ENCODE results near the gene ZNF121.
A peak's percentile ranks its signal among the peaks of the same experiment; 100 is the strongest.

Gene ZNF121

GRCh38 chr19:9584073-9584833 is at the start of gene ZNF121:
TSS of gene ZNF121 (minus strand) at chr19:9584504. CDS start at chr19:9568097, 16,407 bp downstream.
- H3K79me2 ChIP-seq (ENCODE audit: control insufficient read depth, insufficient read depth, low read length, unreplicated experiment), result peaks cover 47% of the 10 kb centered on the region
- peaks cover 17% of the 10 kb centered on the region for H3K36me3 ChIP-seq (ENCODE audit: insufficient read depth, low read length)
- H3K4me1 ChIP-seq (ENCODE audit: control insufficient read depth, insufficient read depth, low read length, unreplicated experiment), result no peaks in the 10 kb centered on the region
- no peaks in the 10 kb centered on the region for H3K27me3 ChIP-seq (ENCODE audit: insufficient read depth, low read length)
- H3K4me3 ChIP-seq (ENCODE audit: low read depth, low read length), result peak within 1 kb of the TSS; percentile 95
- peak within 1 kb of the TSS; percentile 37 for H2AFZ ChIP-seq (ENCODE audit: low read length, unreplicated experiment)
- H3K27ac ChIP-seq (ENCODE audit: low read depth, low read length), result peak within 1 kb of the TSS; percentile 72

- no peak overlapping the region for H3K4me3 ChIP-seq (ENCODE audit: low read depth, low read length)
- H3K27ac ChIP-seq (ENCODE audit: low read depth, low read length), result no peak overlapping the region
- H3K79me2 ChIP-seq (ENCODE audit: control insufficient read depth, insufficient read depth, low read length, unreplicated experiment), result no peaks in the 10 kb centered on the region
- H2AFZ ChIP-seq (ENCODE audit: low read length, unreplicated experiment), result no peak overlapping the region
- H3K36me3 ChIP-seq (ENCODE audit: insufficient read depth, low read length), result no peaks in the 10 kb centered on the region
- H3K27me3 ChIP-seq (ENCODE audit: insufficient read depth, low read length), result no peaks in the 10 kb centered on the region
- H3K4me1 ChIP-seq (ENCODE audit: control insufficient read depth, insufficient read depth, low read length, unreplicated experiment), result no peaks in the 10 kb centered on the region
These were observed 43.6 kb upstream of the ZNF121 start for GRCh38 chr19:9627856-9628255.

- peaks cover 2% of the 10 kb centered on the region for H3K4me1 ChIP-seq (ENCODE audit: control insufficient read depth, insufficient read depth, low read length, unreplicated experiment)
- no peak overlapping the region for H3K27ac ChIP-seq (ENCODE audit: low read depth, low read length)
- peaks cover 7% of the 10 kb centered on the region for H3K36me3 ChIP-seq (ENCODE audit: insufficient read depth, low read length)
- peaks cover 12% of the 10 kb centered on the region for H3K79me2 ChIP-seq (ENCODE audit: control insufficient read depth, insufficient read depth, low read length, unreplicated experiment)
- no peak overlapping the region for H2AFZ ChIP-seq (ENCODE audit: low read length, unreplicated experiment)
- H3K4me3 ChIP-seq (ENCODE audit: low read depth, low read length), result no peak overlapping the region
- no peaks in the 10 kb centered on the region for H3K27me3 ChIP-seq (ENCODE audit: insufficient read depth, low read length)
These were observed 38.2 kb upstream of the ZNF121 start for GRCh38 chr19:9622531-9622930.

GRCh38 chr19:9621156-9622037 is 37.1 kb upstream of the ZNF121 start, which contains the start of gene ZNF561:
TSS of gene ZNF561 (minus strand) at chr19:9621232. CDS start at chr19:9619456, 1,776 bp downstream.
- Histone ChIP-seq H3K27ac (ENCODE audit: low read depth, low read length) (peak within 1 kb of the TSS; percentile 64), H2AFZ (ENCODE audit: low read length, unreplicated experiment) (peak within 1 kb of the TSS; percentile 79), H3K4me3 (ENCODE audit: low read depth, low read length) (peak within 1 kb of the TSS; percentile 91), H3K27me3 (ENCODE audit: insufficient read depth, low read length) (no peaks in the 10 kb centered on the region), H3K79me2 (ENCODE audit: control insufficient read depth, insufficient read depth, low read length, unreplicated experiment) (peaks cover 12% of the 10 kb centered on the region), H3K36me3 (ENCODE audit: insufficient read depth, low read length) (peaks cover 9% of the 10 kb centered on the region), H3K4me1 (ENCODE audit: control insufficient read depth, insufficient read depth, low read length, unreplicated experiment) (peaks cover 2% of the 10 kb centered on the region)

- Histone ChIP-seq H3K4me3 (ENCODE audit: low read depth, low read length) (peak overlapping the region; percentile 91), H3K27ac (ENCODE audit: low read depth, low read length) (peak overlapping the region; percentile 64; the same call in 1 of the 2 replicates), H3K4me1 (ENCODE audit: control insufficient read depth, insufficient read depth, low read length, unreplicated experiment) (peaks cover 2% of the 10 kb centered on the region), H3K27me3 (ENCODE audit: insufficient read depth, low read length) (no peaks in the 10 kb centered on the region), H2AFZ (ENCODE audit: low read length, unreplicated experiment) (peak overlapping the region; percentile 79), H3K36me3 (ENCODE audit: insufficient read depth, low read length) (peaks cover 13% of the 10 kb centered on the region), H3K79me2 (ENCODE audit: control insufficient read depth, insufficient read depth, low read length, unreplicated experiment) (peaks cover 12% of the 10 kb centered on the region)
These were observed 36.5 kb upstream of the ZNF121 start for GRCh38 chr19:9620842-9621155.

- Histone ChIP-seq H3K27ac (ENCODE audit: low read depth, low read length) (no peak overlapping the region), H3K4me1 (ENCODE audit: control insufficient read depth, insufficient read depth, low read length, unreplicated experiment) (peaks cover 2% of the 10 kb centered on the region), H3K27me3 (ENCODE audit: insufficient read depth, low read length) (no peaks in the 10 kb centered on the region), H3K36me3 (ENCODE audit: insufficient read depth, low read length) (peaks cover 58% of the 10 kb centered on the region), H3K4me3 (ENCODE audit: low read depth, low read length) (no peak overlapping the region), H3K79me2 (ENCODE audit: control insufficient read depth, insufficient read depth, low read length, unreplicated experiment) (peaks cover 11% of the 10 kb centered on the region), H2AFZ (ENCODE audit: low read length, unreplicated experiment) (no peak overlapping the region)
These were observed 31.5 kb upstream of the ZNF121 start for GRCh38 chr19:9615844-9616243.

- H3K36me3 ChIP-seq (ENCODE audit: insufficient read depth, low read length), result peaks cover 59% of the 10 kb centered on the region
- H3K27ac ChIP-seq (ENCODE audit: low read depth, low read length), result no peak overlapping the region
- no peak overlapping the region for H2AFZ ChIP-seq (ENCODE audit: low read length, unreplicated experiment)
- H3K27me3 ChIP-seq (ENCODE audit: insufficient read depth, low read length), result no peaks in the 10 kb centered on the region
- no peaks in the 10 kb centered on the region for H3K79me2 ChIP-seq (ENCODE audit: control insufficient read depth, insufficient read depth, low read length, unreplicated experiment)
- H3K4me3 ChIP-seq (ENCODE audit: low read depth, low read length), result no peak overlapping the region
- H3K4me1 ChIP-seq (ENCODE audit: control insufficient read depth, insufficient read depth, low read length, unreplicated experiment), result no peaks in the 10 kb centered on the region
These were observed 26.3 kb upstream of the ZNF121 start for GRCh38 chr19:9610484-9611113.

GRCh38 chr19:9608912-9609311 is 24.6 kb upstream of the ZNF121 start:
- Histone ChIP-seq H3K36me3 (ENCODE audit: insufficient read depth, low read length) (peaks cover 45% of the 10 kb centered on the region), H3K27ac (ENCODE audit: low read depth, low read length) (no peak overlapping the region)

GRCh38 chr19:9597027-9597426 is 12.7 kb upstream of the ZNF121 start:
- Histone ChIP-seq H2AFZ (ENCODE audit: low read length, unreplicated experiment) (no peak overlapping the region), H3K36me3 (ENCODE audit: insufficient read depth, low read length) (no peaks in the 10 kb centered on the region), H3K27ac (ENCODE audit: low read depth, low read length) (peak overlapping the region; percentile 51; the same call in 1 of the 2 replicates), H3K27me3 (ENCODE audit: insufficient read depth, low read length) (no peaks in the 10 kb centered on the region), H3K4me1 (ENCODE audit: control insufficient read depth, insufficient read depth, low read length, unreplicated experiment) (peaks cover 9% of the 10 kb centered on the region), H3K4me3 (ENCODE audit: low read depth, low read length) (no peak overlapping the region), H3K79me2 (ENCODE audit: control insufficient read depth, insufficient read depth, low read length, unreplicated experiment) (no peaks in the 10 kb centered on the region)

More at GRCh38 chr19:9608912-9609311, 24.6 kb upstream of the ZNF121 start:
- Histone ChIP-seq H3K27me3 (ENCODE audit: insufficient read depth, low read length) (no peaks in the 10 kb centered on the region), H2AFZ (ENCODE audit: low read length, unreplicated experiment) (no peak overlapping the region), H3K4me1 (ENCODE audit: control insufficient read depth, insufficient read depth, low read length, unreplicated experiment) (no peaks in the 10 kb centered on the region), H3K79me2 (ENCODE audit: control insufficient read depth, insufficient read depth, low read length, unreplicated experiment) (no peaks in the 10 kb centered on the region), H3K4me3 (ENCODE audit: low read depth, low read length) (no peak overlapping the region)

- H2AFZ ChIP-seq (ENCODE audit: low read length, unreplicated experiment), result no peak overlapping the region
These were observed 2.5 kb upstream of the ZNF121 start for GRCh38 chr19:9586764-9587163.

More at GRCh38 chr19:9586764-9587163, 2.5 kb upstream of the ZNF121 start:
- H3K27me3 ChIP-seq (ENCODE audit: insufficient read depth, low read length), result no peaks in the 10 kb centered on the region
- H3K4me1 ChIP-seq (ENCODE audit: control insufficient read depth, insufficient read depth, low read length, unreplicated experiment), result no peaks in the 10 kb centered on the region
- H3K27ac ChIP-seq (ENCODE audit: low read depth, low read length), result no peak overlapping the region
- no peaks in the 10 kb centered on the region for H3K36me3 ChIP-seq (ENCODE audit: insufficient read depth, low read length)
- H3K4me3 ChIP-seq (ENCODE audit: low read depth, low read length), result no peak overlapping the region
- peaks cover 22% of the 10 kb centered on the region for H3K79me2 ChIP-seq (ENCODE audit: control insufficient read depth, insufficient read depth, low read length, unreplicated experiment)

Measured in ACC112 (cell line).